H1 (cell line): ENCODE results near the gene AGXT2. TPM values are rescaled to one million over a fixed set of nuclear protein-coding genes. Genes with fewer than 3 reads are reported as not detected.

Source experiments
- CTCF ChIA-PET: fragments of 300-600 bp; sonication (Branson Sonifier 250); formaldehyde crosslinking; loops from one replicate; lab custom pipeline; 2021; ENCODE audit not compliant: partially characterized antibody; lab: Charles Lee
- POLR2A ChIA-PET: fragments of 300-600 bp; sonication (Branson Sonifier 250); formaldehyde crosslinking; loops from one replicate; lab custom pipeline; 2021; ENCODE audit warnings: inconsistent platforms; ENCODE audit not compliant: partially characterized antibody; lab: Charles Lee
- DNase-seq, 2 experiments: peaks; one replicate each; pipeline versions ENCODE4 v3.0.0 to v3.0.0-alpha.2; 2010 to 2022; ENCODE audit warnings: low spot score in 2 of 2, low read depth in 1 of 2, mixed read lengths in 1 of 2
- FAIRE-seq: peaks from 2 replicates; lab custom pipeline; 2011; peaks lifted over from hg19 to GRCh38; lab: Jason Lieb, UNC
- H2AFZ ChIP-seq: 2 replicates; pipeline ENCODE4 v1.8.1; 2012; ENCODE audit warnings: low read length, inconsistent platforms
- H2AK5ac ChIP-seq: 2 replicates; pipeline ENCODE4 v1.6.1; 2013; ENCODE audit warnings: low read depth, low read length
- H2BK120ac ChIP-seq: replicated peaks from 2 replicates; pipeline ENCODE3; 2013; ENCODE audit warnings: low read depth, low read length, inconsistent platforms
- H2BK12ac ChIP-seq: 2 replicates; pipeline ENCODE4 v1.6.1; 2013; ENCODE audit warnings: low read depth, low read length
- H2BK15ac ChIP-seq: 2 replicates; pipeline ENCODE4 v1.6.1; 2013; ENCODE audit warnings: low read length
- H2BK20ac ChIP-seq: 2 replicates; pipeline ENCODE4 v1.6.1; 2013; ENCODE audit warnings: low read length
- H2BK5ac ChIP-seq: 2 replicates; pipeline ENCODE4 v1.6.1; 2013; ENCODE audit warnings: low read depth, low read length
- H3K14ac ChIP-seq: 2 replicates; pipeline ENCODE4 v1.6.1; 2013; ENCODE audit warnings: inconsistent platforms; ENCODE audit not compliant: insufficient read length
- H3K18ac ChIP-seq: 2 replicates; pipeline ENCODE4 v1.6.1; 2013; ENCODE audit warnings: low read length; ENCODE audit errors: extremely low read depth
- H3K23ac ChIP-seq: 2 replicates; pipeline ENCODE4 v1.6.1; 2013; ENCODE audit warnings: inconsistent platforms; ENCODE audit not compliant: insufficient read length
- H3K23me2 ChIP-seq: 2 replicates; pipeline ENCODE4 v1.6.1; 2013; ENCODE audit warnings: low read depth, low read length
- H3K27ac ChIP-seq: 2 replicates; pipeline ENCODE4 v1.6.1; 2011; ENCODE audit warnings: low read depth, low read length, inconsistent platforms
- H3K27me3 ChIP-seq, 4 experiments: replicated peaks in 1 of 4; 1 replicate in 1 of 4; 2 replicates in 3 of 4; pipeline versions ENCODE4 v1.6.1 to v1.8.1; 2011 to 2013; ENCODE audit warnings: low read length in 3 of 4, mild to moderate bottlenecking in 3 of 4, inconsistent platforms in 2 of 4, mixed read lengths in 2 of 4, moderate library complexity in 1 of 4; ENCODE audit not compliant: control insufficient read depth in 3 of 4, insufficient read depth in 3 of 4; ENCODE audit errors: extremely low read depth in 1 of 4
- H3K36me3 ChIP-seq, 4 experiments: 2 replicates each; pipeline versions ENCODE4 v1.6.1 to v1.8.1; 2011 to 2013; ENCODE audit warnings: mild to moderate bottlenecking in 4 of 4, low read length in 3 of 4, moderate library complexity in 2 of 4, control low read depth in 1 of 4, inconsistent platforms in 1 of 4; ENCODE audit not compliant: insufficient read depth in 4 of 4, control insufficient read depth in 2 of 4
- H3K4ac ChIP-seq: replicated peaks from 2 replicates; pipeline ENCODE3; 2013; ENCODE audit warnings: low read length, low read depth, mixed read lengths, inconsistent platforms; ENCODE audit not compliant: insufficient read length
- H3K4me1 ChIP-seq, 4 experiments: replicated peaks in 1 of 4; 1 replicate in 1 of 4; 2 replicates in 3 of 4; pipeline versions ENCODE4 v1.6.1 to v1.8.1; 2011 to 2013; ENCODE audit warnings: low read length in 3 of 4, inconsistent platforms in 2 of 4, mixed read lengths in 1 of 4; ENCODE audit not compliant: insufficient read depth in 4 of 4, control insufficient read depth in 3 of 4
- H3K4me2 ChIP-seq, 2 experiments: 2 replicates each; pipeline versions ENCODE4 v1.6.1 to v1.8.1; 2011 to 2013; ENCODE audit warnings: low read depth in 2 of 2, low read length in 2 of 2, control low read depth in 1 of 2, inconsistent platforms in 1 of 2, mild to moderate bottlenecking in 1 of 2; ENCODE audit not compliant: insufficient read depth in 1 of 2
- H3K4me3 ChIP-seq, 4 experiments: fragments of 200-600, 300-600 bp in 1 of 4; sonication (generic), shearing (Covaris generic), sonication (Bioruptor Twin) in 1 of 4; 2 replicates each; pipeline versions ENCODE4 v1.5.1 to v1.8.1; 2011 to 2016; ENCODE audit warnings: low read length in 4 of 4, low read depth in 3 of 4, control low read depth in 2 of 4, inconsistent platforms in 2 of 4, mild to moderate bottlenecking in 2 of 4, mixed read lengths in 1 of 4, moderate library complexity in 1 of 4; ENCODE audit not compliant: insufficient read depth in 2 of 4; ENCODE audit errors: extremely low read depth in 1 of 4
- H3K56ac ChIP-seq: replicated peaks from 2 replicates; pipeline ENCODE3; 2013; ENCODE audit warnings: low read depth, mild to moderate bottlenecking, mixed read lengths, low read length, inconsistent platforms; ENCODE audit not compliant: insufficient read length
- H3K79me1 ChIP-seq: 2 replicates; pipeline ENCODE4 v1.6.1; 2013; ENCODE audit warnings: low read depth, low read length, control low read depth
- H3K79me2 ChIP-seq, 2 experiments: 2 replicates each; pipeline versions ENCODE4 v1.6.1 to v1.8.1; 2012 to 2013; ENCODE audit warnings: low read length in 2 of 2, mild to moderate bottlenecking in 2 of 2, inconsistent platforms in 1 of 2; ENCODE audit not compliant: insufficient read depth in 2 of 2, control insufficient read depth in 1 of 2
- H3K9ac ChIP-seq, 4 experiments: replicated peaks in 1 of 4; 1 replicate in 1 of 4; 2 replicates in 3 of 4; pipeline versions ENCODE4 v1.6.1 to v1.8.1; 2011 to 2013; ENCODE audit warnings: low read depth in 3 of 4, low read length in 3 of 4, control low read depth in 2 of 4, mild to moderate bottlenecking in 2 of 4, moderate library complexity in 2 of 4, inconsistent platforms in 1 of 4; ENCODE audit errors: extremely low read depth in 1 of 4
- H3K9me3 ChIP-seq, 2 experiments: 2 replicates each; pipeline versions ENCODE4 v1.6.1 to v1.8.1; 2012 to 2013; ENCODE audit warnings: mild to moderate bottlenecking in 2 of 2, moderate library complexity in 2 of 2, control low read depth in 1 of 2, inconsistent platforms in 1 of 2, low read depth in 1 of 2, low read length in 1 of 2, mixed read lengths in 1 of 2; ENCODE audit not compliant: insufficient read depth in 2 of 2
- H4K20me1 ChIP-seq, 2 experiments: replicated peaks in 1 of 2; 2 replicates each; pipeline versions ENCODE3 to v1.8.1; 2011 to 2013; ENCODE audit warnings: inconsistent platforms in 2 of 2, low read length in 2 of 2, mild to moderate bottlenecking in 1 of 2; ENCODE audit not compliant: insufficient read depth in 2 of 2, control insufficient read depth in 1 of 2
- H4K5ac ChIP-seq: 2 replicates; pipeline ENCODE4 v1.6.1; 2013; ENCODE audit warnings: low read length, low read depth, mixed read lengths, inconsistent platforms; ENCODE audit not compliant: insufficient read length
- H4K8ac ChIP-seq: 2 replicates; pipeline ENCODE4 v1.8.0; 2013; ENCODE audit warnings: mild to moderate bottlenecking, moderate library complexity, low read length, inconsistent platforms; ENCODE audit not compliant: insufficient read depth; ENCODE audit errors: extremely low read depth
- H4K91ac ChIP-seq: replicated peaks from 2 replicates; pipeline ENCODE3; 2013; ENCODE audit warnings: low read length, mixed read lengths, inconsistent platforms; ENCODE audit not compliant: insufficient read length
- ATF2 ChIP-seq: IDR thresholded peaks from 2 replicates; pipeline ENCODE4 v1.6.1; 2012; ENCODE audit warnings: low read length, inconsistent platforms
- CBX8 ChIP-seq: fragments of 300-800, 300-1000 bp; sonication (generic); IDR thresholded peaks from 2 replicates; pipeline ENCODE4 v1.7.1; 2016; ENCODE audit warnings: low read depth, low read length, borderline replicate concordance
- CHD2 ChIP-seq: IDR thresholded peaks from 2 replicates; pipeline ENCODE4 v1.6.1; 2012; ENCODE audit warnings: low read length, improper control_type of control experiment
- EGR1 ChIP-seq: IDR thresholded peaks from 2 replicates; pipeline ENCODE4 v1.6.1; 2011; ENCODE audit warnings: low read depth, low read length, borderline replicate concordance
- EZH2 ChIP-seq: fragments of 200-600 bp; sonication (generic); IDR thresholded peaks from 2 replicates; pipeline ENCODE4 v1.7.1; 2012; ENCODE audit warnings: low read depth, mild to moderate bottlenecking, moderate library complexity, low read length, inconsistent platforms; ENCODE audit not compliant: severe bottlenecking
- GTF2F1 ChIP-seq: IDR thresholded peaks from 2 replicates; pipeline ENCODE4 v1.6.1; 2012; ENCODE audit warnings: low read depth, low read length, improper control_type of control experiment, borderline replicate concordance
- KDM4A ChIP-seq: IDR thresholded peaks from one replicate; pipeline ENCODE4 v1.7.1; 2012; ENCODE audit warnings: low read depth, mild to moderate bottlenecking, moderate library complexity, low read length, inconsistent platforms; ENCODE audit not compliant: severe bottlenecking
- MAFK ChIP-seq: IDR thresholded peaks from 2 replicates; pipeline ENCODE4 v1.6.1; 2012; ENCODE audit warnings: low read depth, mild to moderate bottlenecking, improper control_type of control experiment, low read length
- SRF ChIP-seq: IDR thresholded peaks from 2 replicates; pipeline ENCODE4 v1.6.1; 2011; ENCODE audit warnings: mild to moderate bottlenecking, low read depth, low read length, moderate library complexity
- TEAD4 ChIP-seq: IDR thresholded peaks from 2 replicates; pipeline ENCODE4 v1.6.1; 2012; ENCODE audit warnings: low read depth, low read length, inconsistent platforms, mixed read lengths
- WGBS, 2 experiments: shearing (Covaris generic) in 1 of 2; methylation state at CpG; one replicate each; pipeline versions ENCODE4 v1.1.6 to v1.1.7; 2013 to 2015; ENCODE audit warnings: low lambda C conversion rate in 2 of 2, mixed read lengths in 2 of 2, inconsistent platforms in 1 of 2, low coverage in 1 of 2, missing lambda C conversion rate in 1 of 2; ENCODE audit not compliant: insufficient replicate concordance in 2 of 2, insufficient coverage in 1 of 2, insufficient read length in 1 of 2; ENCODE audit errors: extremely low coverage in 1 of 2, missing lambda C conversion rate in 1 of 2; 5-methylcytosine and 5-hydroxymethylcytosine counted together
- polyA plus RNA-seq, 7 experiments: library from polyadenylated mRNA; depleted of rRNA in 3 of 7; stranded (reverse) in 5 of 7; unstranded in 2 of 7; fragments of >200 nt in 5 of 7; fragments of 200-250 nt in 2 of 7; gene quantifications; 1 replicate in 5 of 7; 2 replicates in 1 of 7; 4 replicates in 1 of 7; pipeline versions ENCODE4 v1.2.1 to v1.2.3, GENCODE V29; 2011 to 2013; ENCODE audit warnings: missing spikeins in 2 of 7, mixed read lengths in 2 of 7
- total RNA-seq: library from RNA; stranded (reverse); fragmentation: NEBNext Ultra II Directional; extraction: Animal tissue kit (Norgen Biotek cat#: 25700); gene quantifications from 2 replicates; pipeline ENCODE4 v1.2.1, GENCODE V29; 2021

Gene AGXT2
- total and polyA plus RNA-seq, 2 of the 8 experiments (the other 6 are each of a cell fraction or from before 2014, with no cell fraction given), result not detected

GRCh38 chr5:34957321-34957720, 90.4 kb downstream of the AGXT2 start:
- H2BK20ac ChIP-seq, result no peak overlapping the region
- no peaks in the 10 kb centered on the region for H3K79me1 ChIP-seq
- DNase-seq (no peak), FAIRE-seq (no peak)
- no peak overlapping the region for H3K23ac ChIP-seq
- H2AK5ac ChIP-seq, result no peak overlapping the region
- no peak overlapping the region for H3K9ac ChIP-seq
- H3K56ac ChIP-seq, result no peak overlapping the region
- no peak overlapping the region for H3K4ac ChIP-seq
- H3K4me3 ChIP-seq, result no peak overlapping the region
- ChIA-PET CTCF (interaction anchor here (0.7 to 8.0 kb wide), 19 partner anchors 9 to 483 kb away, joined by 3 to 69 read pairs (median 4); no protein-coding TSS in a partner anchor), POLR2A (no interaction called here)
- H2BK15ac ChIP-seq, result no peak overlapping the region
- TF ChIP-seq GTF2F1 (no peak), EZH2 (no peak), MAFK (no peak), TEAD4 (no peak), SRF (no peak), EGR1 (no peak), CBX8 (no peak), ATF2 (no peak), CHD2 (no peak), KDM4A (no peak)
- no peak overlapping the region for H3K18ac ChIP-seq
- no peaks in the 10 kb centered on the region for H3K9me3 ChIP-seq
- H3K27ac ChIP-seq, result no peak overlapping the region
- H4K20me1 ChIP-seq, result no peaks in the 10 kb centered on the region
- H3K27me3 ChIP-seq, result no peaks in the 10 kb centered on the region
- H2BK12ac ChIP-seq, result no peak overlapping the region
- no peak overlapping the region for H2BK5ac ChIP-seq
- no peak overlapping the region for H4K91ac ChIP-seq
- no peaks in the 10 kb centered on the region for H3K4me1 ChIP-seq
- no peak overlapping the region for H4K8ac ChIP-seq
- no peaks in the 10 kb centered on the region for H3K79me2 ChIP-seq
- H2BK120ac ChIP-seq, result no peak overlapping the region
- 93% methylated on average over 1 of the region's 1 CpG; no CpG with 5 or more reads in 1 of the 2 experiments for WGBS, 2 experiments
- no peak overlapping the region for H3K14ac ChIP-seq
- no peak overlapping the region for H4K5ac ChIP-seq
- H3K36me3 ChIP-seq, result peaks cover 0 to 15% (median 10%) of the 10 kb centered on the region in 4 experiments; a peak in 3 of 8 replicates
- no peak overlapping the region for H3K4me2 ChIP-seq
- no peaks in the 10 kb centered on the region for H3K23me2 ChIP-seq
- H2AFZ ChIP-seq, result no peak overlapping the region
